ENCODE data around the gene DNAL1.
"Not testable (repeated sequence)": the region's sequence is repeated elsewhere in the genome, so short reads cannot be mapped to it uniquely, and the experiment has no call there.

DNA sequence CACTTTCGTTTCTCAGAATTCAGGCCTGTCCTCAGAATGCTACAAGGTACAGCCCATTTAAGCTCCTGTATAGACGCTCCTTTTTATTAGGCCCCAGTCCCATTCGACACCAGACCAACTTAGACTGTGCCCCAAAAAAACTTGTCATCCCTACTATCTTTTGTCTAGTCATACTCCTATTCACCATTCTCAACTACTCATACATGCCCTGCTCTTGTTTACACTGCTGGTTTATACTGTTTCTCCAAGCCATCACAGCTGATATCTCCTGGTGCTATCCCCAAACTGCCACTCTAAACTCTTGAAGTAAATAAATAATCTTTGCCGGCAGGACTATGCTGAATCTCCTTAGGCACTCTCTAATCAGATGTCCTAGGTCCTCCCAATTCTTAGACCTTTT is 63.3 kb downstream of the DNAL1 start:
- TF ChIP-seq, protein P1, sequence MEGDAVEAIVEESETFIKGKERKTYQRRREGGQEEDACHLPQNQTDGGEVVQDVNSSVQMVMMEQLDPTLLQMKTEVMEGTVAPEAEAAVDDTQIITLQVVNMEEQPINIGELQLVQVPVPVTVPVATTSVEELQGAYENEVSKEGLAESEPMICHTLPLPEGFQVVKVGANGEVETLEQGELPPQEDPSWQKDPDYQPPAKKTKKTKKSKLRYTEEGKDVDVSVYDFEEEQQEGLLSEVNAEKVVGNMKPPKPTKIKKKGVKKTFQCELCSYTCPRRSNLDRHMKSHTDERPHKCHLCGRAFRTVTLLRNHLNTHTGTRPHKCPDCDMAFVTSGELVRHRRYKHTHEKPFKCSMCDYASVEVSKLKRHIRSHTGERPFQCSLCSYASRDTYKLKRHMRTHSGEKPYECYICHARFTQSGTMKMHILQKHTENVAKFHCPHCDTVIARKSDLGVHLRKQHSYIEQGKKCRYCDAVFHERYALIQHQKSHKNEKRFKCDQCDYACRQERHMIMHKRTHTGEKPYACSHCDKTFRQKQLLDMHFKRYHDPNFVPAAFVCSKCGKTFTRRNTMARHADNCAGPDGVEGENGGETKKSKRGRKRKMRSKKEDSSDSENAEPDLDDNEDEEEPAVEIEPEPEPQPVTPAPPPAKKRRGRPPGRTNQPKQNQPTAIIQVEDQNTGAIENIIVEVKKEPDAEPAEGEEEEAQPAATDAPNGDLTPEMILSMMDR (conservative IDR thresholded peaks at IDR 0.05; ENCODE audit: low read depth, low read length): not testable (repeated sequence)
- TF ChIP-seq RFX5 (IDR thresholded peaks at IDR 0.05; ENCODE audit: low read depth, low read length); CEBPB (IDR thresholded peaks at IDR 0.05; ENCODE audit: low read depth, low read length); POLR2A (IDR thresholded peaks at IDR 0.05; ENCODE audit: low read depth, low read length); MAZ (IDR thresholded peaks at IDR 0.05; ENCODE audit: borderline replicate concordance, low read depth, low read length); NFE2L2 (IDR thresholded peaks at IDR 0.05; ENCODE audit: low read depth, low read length); RCOR1 (IDR thresholded peaks at IDR 0.05; ENCODE audit: insufficient replicate concordance, low read length); USF2 (IDR thresholded peaks at IDR 0.05; ENCODE audit: low read depth, low read length); RAD21 (IDR thresholded peaks at IDR 0.05; ENCODE audit: low read length); FOS (IDR thresholded peaks at IDR 0.05; ENCODE audit: low read depth, low read length); MAFK (IDR thresholded peaks at IDR 0.05; ENCODE audit: low read depth, low read length); MXI1 (IDR thresholded peaks at IDR 0.05; ENCODE audit: borderline replicate concordance, low read depth, low read length): not testable (repeated sequence)

All from IMR-90 (cell line).